ENCODE data around the gene CDKN1C.

Gene CDKN1C

DNA sequence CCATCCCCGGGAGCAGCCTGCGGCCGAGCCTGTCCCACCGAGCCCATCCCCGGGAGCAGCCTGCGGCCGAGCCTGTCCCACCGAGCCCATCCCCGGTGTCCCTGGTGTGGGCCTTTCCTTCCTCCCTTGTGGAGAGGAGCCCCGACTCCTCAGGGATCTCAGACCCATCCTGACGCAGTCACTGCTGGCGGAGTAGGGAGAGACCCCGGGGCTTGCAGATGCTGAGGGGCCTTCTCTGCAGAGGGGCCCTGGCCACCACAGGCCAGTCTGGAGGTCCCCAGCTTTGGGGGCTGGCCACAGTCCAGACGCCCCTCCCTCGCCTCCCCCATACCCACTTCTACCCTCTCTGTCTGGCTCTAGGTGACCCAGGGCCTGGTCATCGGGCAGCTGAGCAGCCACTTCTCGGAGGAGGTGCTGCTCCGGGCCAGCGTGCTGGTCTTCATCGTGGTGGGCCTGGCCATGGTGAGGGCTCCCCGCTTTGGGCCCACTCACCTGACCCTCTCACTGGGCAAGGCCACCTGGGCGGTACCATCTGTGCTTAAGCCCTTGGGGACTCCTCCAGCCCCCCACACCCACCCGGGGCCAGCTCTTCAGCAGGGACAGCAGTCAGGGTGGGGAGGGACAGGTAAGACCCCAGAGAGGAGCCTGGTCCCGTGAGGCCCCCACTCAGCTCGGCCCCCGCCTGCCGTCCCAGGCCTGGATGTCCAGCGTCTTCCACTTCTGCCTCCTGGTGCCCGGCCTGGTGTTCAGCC is 36.3 kb upstream of the CDKN1C start:
- TF ChIP-seq TAF1 (IDR thresholded peaks at IDR 0.05; ENCODE audit: borderline replicate concordance, insufficient read depth, low read length): no peak
- no peak for TF ChIP-seq POLR2AphosphoS5 (IDR thresholded peaks at IDR 0.05; ENCODE audit: low read depth, low read length)
- no peak for TF ChIP-seq FOXP2 (optimal IDR thresholded peaks at IDR 0.05; ENCODE audit: borderline replicate concordance, extremely low read depth, extremely low read length, insufficient read depth)

DNA sequence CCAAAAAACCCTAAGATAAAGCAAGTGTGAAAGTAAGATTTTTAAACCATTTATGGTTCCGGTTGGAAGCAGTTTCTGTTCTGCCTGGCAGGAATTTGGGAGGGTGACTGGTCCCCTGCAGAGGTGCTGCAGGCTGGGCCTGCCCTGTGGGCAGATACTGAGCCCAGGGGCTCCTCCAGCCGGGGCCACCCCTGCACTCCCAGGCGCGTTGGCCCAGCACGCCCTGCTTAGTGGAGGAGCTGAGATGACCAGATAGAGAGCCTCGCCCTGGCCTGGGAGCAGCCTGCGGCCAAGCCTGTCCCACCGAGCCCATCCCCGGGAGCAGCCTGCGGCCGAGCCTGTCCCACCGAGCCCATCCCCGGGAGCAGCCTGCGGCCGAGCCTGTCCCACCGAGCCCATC is 35.7 kb upstream of the CDKN1C start:
- no peak for TF ChIP-seq POLR2AphosphoS5 (IDR thresholded peaks at IDR 0.05; ENCODE audit: low read depth, low read length)
- TF ChIP-seq TAF1 (IDR thresholded peaks at IDR 0.05; ENCODE audit: borderline replicate concordance, insufficient read depth, low read length): no peak
- TF ChIP-seq, protein P1, sequence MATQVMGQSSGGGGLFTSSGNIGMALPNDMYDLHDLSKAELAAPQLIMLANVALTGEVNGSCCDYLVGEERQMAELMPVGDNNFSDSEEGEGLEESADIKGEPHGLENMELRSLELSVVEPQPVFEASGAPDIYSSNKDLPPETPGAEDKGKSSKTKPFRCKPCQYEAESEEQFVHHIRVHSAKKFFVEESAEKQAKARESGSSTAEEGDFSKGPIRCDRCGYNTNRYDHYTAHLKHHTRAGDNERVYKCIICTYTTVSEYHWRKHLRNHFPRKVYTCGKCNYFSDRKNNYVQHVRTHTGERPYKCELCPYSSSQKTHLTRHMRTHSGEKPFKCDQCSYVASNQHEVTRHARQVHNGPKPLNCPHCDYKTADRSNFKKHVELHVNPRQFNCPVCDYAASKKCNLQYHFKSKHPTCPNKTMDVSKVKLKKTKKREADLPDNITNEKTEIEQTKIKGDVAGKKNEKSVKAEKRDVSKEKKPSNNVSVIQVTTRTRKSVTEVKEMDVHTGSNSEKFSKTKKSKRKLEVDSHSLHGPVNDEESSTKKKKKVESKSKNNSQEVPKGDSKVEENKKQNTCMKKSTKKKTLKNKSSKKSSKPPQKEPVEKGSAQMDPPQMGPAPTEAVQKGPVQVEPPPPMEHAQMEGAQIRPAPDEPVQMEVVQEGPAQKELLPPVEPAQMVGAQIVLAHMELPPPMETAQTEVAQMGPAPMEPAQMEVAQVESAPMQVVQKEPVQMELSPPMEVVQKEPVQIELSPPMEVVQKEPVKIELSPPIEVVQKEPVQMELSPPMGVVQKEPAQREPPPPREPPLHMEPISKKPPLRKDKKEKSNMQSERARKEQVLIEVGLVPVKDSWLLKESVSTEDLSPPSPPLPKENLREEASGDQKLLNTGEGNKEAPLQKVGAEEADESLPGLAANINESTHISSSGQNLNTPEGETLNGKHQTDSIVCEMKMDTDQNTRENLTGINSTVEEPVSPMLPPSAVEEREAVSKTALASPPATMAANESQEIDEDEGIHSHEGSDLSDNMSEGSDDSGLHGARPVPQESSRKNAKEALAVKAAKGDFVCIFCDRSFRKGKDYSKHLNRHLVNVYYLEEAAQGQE (IDR thresholded peaks at IDR 0.05; ENCODE audit: insufficient read depth in 1 of 2, low read depth in 2 of 2, low read length in 2 of 2): no peak
- no peak for TF ChIP-seq SIN3A (IDR thresholded peaks at IDR 0.05; ENCODE audit: borderline replicate concordance, insufficient read depth, low read length)
- no peak for TF ChIP-seq FOXP2 (optimal IDR thresholded peaks at IDR 0.05; ENCODE audit: borderline replicate concordance, extremely low read depth, extremely low read length, insufficient read depth)

DNA sequence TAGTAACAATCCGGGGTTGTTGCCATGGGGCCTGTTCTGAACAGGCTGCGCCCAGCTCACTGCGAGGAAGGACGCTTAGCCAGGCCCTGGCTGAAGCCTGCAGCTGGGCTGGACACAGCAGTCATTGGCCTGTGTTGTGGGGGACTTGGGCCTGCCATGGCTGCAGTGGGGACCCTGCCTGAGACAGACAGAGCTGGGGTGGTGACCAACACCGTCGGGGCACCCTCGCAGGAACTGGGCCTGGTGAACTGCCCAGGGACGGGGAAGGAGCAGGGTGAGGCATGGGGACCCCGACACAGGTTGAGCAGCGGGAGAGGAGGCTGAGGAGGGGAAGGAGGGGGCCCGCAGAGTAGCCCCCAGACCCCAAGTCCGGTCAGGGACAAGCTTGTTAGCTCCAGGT is 34.8 kb upstream of the CDKN1C start:
- TF ChIP-seq SIN3A (IDR thresholded peaks at IDR 0.05; ENCODE audit: borderline replicate concordance, insufficient read depth, low read length) (no peak), FOXP2 (optimal IDR thresholded peaks at IDR 0.05; ENCODE audit: borderline replicate concordance, extremely low read depth, extremely low read length, insufficient read depth) (no peak), TAF1 (IDR thresholded peaks at IDR 0.05; ENCODE audit: borderline replicate concordance, insufficient read depth, low read length) (no peak), POLR2AphosphoS5 (IDR thresholded peaks at IDR 0.05; ENCODE audit: low read depth, low read length) (no peak)
- TF ChIP-seq, protein P1 (IDR thresholded peaks at IDR 0.05; ENCODE audit: insufficient read depth in 1 of 2, low read depth in 2 of 2, low read length in 2 of 2): no peak

DNA sequence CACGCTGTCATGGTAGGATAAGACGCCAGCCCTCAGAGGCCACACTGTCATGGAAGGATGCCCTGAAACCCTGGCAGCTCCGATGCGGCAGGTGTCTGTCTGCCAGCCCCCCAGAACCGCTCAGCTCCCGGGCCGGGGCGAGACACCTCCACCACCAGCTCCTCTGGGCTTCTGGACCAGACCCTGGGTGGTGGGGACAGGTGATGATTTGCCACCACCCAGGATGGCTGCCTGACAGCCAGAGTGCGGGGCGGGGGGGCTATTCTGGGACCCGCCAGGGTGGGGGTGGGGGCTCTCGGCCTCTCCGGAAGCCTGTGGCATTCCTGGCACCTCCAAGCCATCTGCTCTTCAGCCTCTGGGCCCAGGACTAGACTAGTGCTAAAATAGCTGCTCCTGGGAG is 34.3 kb upstream of the CDKN1C start:
- TF ChIP-seq TAF1 (IDR thresholded peaks at IDR 0.05; ENCODE audit: borderline replicate concordance, insufficient read depth, low read length) (no peak), SIN3A (IDR thresholded peaks at IDR 0.05; ENCODE audit: borderline replicate concordance, insufficient read depth, low read length) (no peak), FOXP2 (optimal IDR thresholded peaks at IDR 0.05; ENCODE audit: borderline replicate concordance, extremely low read depth, extremely low read length, insufficient read depth) (no peak), POLR2AphosphoS5 (IDR thresholded peaks at IDR 0.05; ENCODE audit: low read depth, low read length) (no peak)
- TF ChIP-seq, protein P1 (IDR thresholded peaks at IDR 0.05; ENCODE audit: insufficient read depth in 1 of 2, low read depth in 2 of 2, low read length in 2 of 2): no peak

DNA sequence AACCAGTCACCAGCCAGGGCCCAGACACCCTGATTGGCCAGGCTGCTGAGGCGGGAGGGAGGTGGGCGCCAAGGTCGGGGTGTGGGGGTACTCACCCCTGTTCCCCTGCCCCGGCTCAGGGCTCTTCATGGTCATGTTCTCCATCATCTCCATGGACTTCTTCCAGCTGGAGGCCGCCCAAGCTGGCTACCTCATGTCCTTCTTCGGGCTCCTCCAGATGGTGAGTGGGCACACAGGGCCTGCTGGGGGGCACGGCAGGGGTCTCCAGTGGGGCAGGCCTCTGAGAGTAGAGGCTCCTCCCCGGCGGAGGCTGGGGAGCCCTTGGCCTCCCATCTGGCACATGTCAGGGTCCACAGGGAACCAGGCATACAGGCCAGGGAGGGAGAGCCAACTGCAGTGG is 33.6 kb upstream of the CDKN1C start:
- no peak for TF ChIP-seq POLR2AphosphoS5 (IDR thresholded peaks at IDR 0.05; ENCODE audit: low read depth, low read length)
- TF ChIP-seq FOXP2 (optimal IDR thresholded peaks at IDR 0.05; ENCODE audit: borderline replicate concordance, extremely low read depth, extremely low read length, insufficient read depth): no peak
- no peak for TF ChIP-seq TAF1 (IDR thresholded peaks at IDR 0.05; ENCODE audit: borderline replicate concordance, insufficient read depth, low read length)
- TF ChIP-seq, protein P1 (IDR thresholded peaks at IDR 0.05; ENCODE audit: insufficient read depth in 1 of 2, low read depth in 2 of 2, low read length in 2 of 2): no peak
- no peak for TF ChIP-seq SIN3A (IDR thresholded peaks at IDR 0.05; ENCODE audit: borderline replicate concordance, insufficient read depth, low read length)
